MM.1S (cell line): ENCODE measurements around the gene NR5A2.

Source experiments
- EZH2phosphoT487 ChIP-seq: fragments of 300-600 bp; sonication (generic); IDR thresholded peaks from 2 replicates; pipeline ENCODE4 v1.6.1; 2018; ENCODE audit warnings: antibody characterized with exemption, low read length
- TF ChIP-seq, protein P1 (sequence below): fragments of 300-600 bp; sonication (generic); IDR thresholded peaks from 2 replicates; pipeline ENCODE4 v1.5.1; 2016; ENCODE audit warnings: antibody characterized with exemption, low read length, mixed read lengths

DNA sequence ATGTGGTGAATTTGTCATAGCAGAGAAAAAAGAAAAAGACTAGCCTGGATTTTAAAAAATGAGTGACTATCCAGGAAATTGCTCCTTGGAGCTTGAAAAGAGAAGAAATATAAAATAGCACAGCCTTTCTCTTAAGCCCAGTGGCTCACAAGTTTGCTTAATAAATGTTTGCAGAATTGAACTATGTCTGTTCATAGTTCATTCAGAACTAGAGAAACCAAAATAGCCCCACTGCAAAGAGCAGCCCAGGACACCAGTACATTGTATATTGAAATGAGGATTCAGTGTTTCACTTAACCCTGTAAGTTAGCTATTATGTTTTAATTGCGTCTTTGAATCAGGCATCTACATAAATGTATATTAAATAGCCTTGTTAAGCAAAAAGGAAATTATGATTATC, 88.8 kb downstream of the NR5A2 start:
- TF ChIP-seq, protein P1, sequence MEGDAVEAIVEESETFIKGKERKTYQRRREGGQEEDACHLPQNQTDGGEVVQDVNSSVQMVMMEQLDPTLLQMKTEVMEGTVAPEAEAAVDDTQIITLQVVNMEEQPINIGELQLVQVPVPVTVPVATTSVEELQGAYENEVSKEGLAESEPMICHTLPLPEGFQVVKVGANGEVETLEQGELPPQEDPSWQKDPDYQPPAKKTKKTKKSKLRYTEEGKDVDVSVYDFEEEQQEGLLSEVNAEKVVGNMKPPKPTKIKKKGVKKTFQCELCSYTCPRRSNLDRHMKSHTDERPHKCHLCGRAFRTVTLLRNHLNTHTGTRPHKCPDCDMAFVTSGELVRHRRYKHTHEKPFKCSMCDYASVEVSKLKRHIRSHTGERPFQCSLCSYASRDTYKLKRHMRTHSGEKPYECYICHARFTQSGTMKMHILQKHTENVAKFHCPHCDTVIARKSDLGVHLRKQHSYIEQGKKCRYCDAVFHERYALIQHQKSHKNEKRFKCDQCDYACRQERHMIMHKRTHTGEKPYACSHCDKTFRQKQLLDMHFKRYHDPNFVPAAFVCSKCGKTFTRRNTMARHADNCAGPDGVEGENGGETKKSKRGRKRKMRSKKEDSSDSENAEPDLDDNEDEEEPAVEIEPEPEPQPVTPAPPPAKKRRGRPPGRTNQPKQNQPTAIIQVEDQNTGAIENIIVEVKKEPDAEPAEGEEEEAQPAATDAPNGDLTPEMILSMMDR = no peak
- TF ChIP-seq EZH2phosphoT487 = no peak
